H1 (cell line): ENCODE data around the gene CAMKMT. TPM values are rescaled to one million over a fixed set of nuclear protein-coding genes. Genes with fewer than 3 reads are reported as not detected.

ENCODE experiments used
- CHD7 ChIP-seq: fragments of 300-600 bp; sonication (generic); IDR thresholded peaks from 2 replicates; pipeline ENCODE4 v1.7.1; 2012; ENCODE audit warnings: low read length, moderate library complexity, mild to moderate bottlenecking, inconsistent platforms; ENCODE audit not compliant: insufficient replicate concordance
- E2F6 ChIP-seq: IDR thresholded peaks from 2 replicates; pipeline ENCODE4 v1.6.1; 2012; ENCODE audit warnings: inconsistent platforms
- RBBP5 ChIP-seq: IDR thresholded peaks from 2 replicates; pipeline ENCODE4 v1.7.1; 2012; ENCODE audit warnings: low read depth, mild to moderate bottlenecking, inconsistent platforms, low read length, moderate library complexity, borderline replicate concordance
- SAP30 ChIP-seq: fragments of 300-600 bp; sonication (generic); IDR thresholded peaks from 2 replicates; pipeline ENCODE4 v1.7.1; 2012; ENCODE audit warnings: low read length, moderate library complexity, mild to moderate bottlenecking, inconsistent platforms; ENCODE audit not compliant: insufficient read depth, insufficient replicate concordance
- polyA plus RNA-seq, 7 experiments: library from polyadenylated mRNA; depleted of rRNA in 3 of 7; stranded (reverse) in 5 of 7; unstranded in 2 of 7; fragments of >200 nt in 5 of 7; fragments of 200-250 nt in 2 of 7; gene quantifications; 1 replicate in 5 of 7; 2 replicates in 1 of 7; 4 replicates in 1 of 7; pipeline versions ENCODE4 v1.2.1 to v1.2.3, GENCODE V29; 2011 to 2013; ENCODE audit warnings: missing spikeins in 2 of 7, mixed read lengths in 2 of 7
- total RNA-seq: library from RNA; stranded (reverse); fragmentation: NEBNext Ultra II Directional; extraction: Animal tissue kit (Norgen Biotek cat#: 25700); gene quantifications from 2 replicates; pipeline ENCODE4 v1.2.1, GENCODE V29; 2021

CAMKMT gene
- total and polyA plus RNA-seq, 2 of the 8 experiments (the other 6 are each of a cell fraction or from before 2014, with no cell fraction given): 14.7 to 22.4 TPM

- TF ChIP-seq CHD7 (no peak), SAP30 (no peak), E2F6 (no peak), RBBP5 (no peak)
Observed at GRCh38 chr2:44741507-44741906, 379.8 kb downstream of the CAMKMT start (continued).
